ENCODE data around the gene CTCFL. TPM values are rescaled to one million over a fixed set of nuclear protein-coding genes. Genes with fewer than 3 reads are reported as not detected.

The CTCFL gene
- total RNA-seq, 1 donor: not detected

- no peak for DNase-seq (ENCODE audit: low read depth)
- H3K4me3 ChIP-seq (ENCODE audit: low read depth, low read length): no peak overlapping the region
- no peak for TF ChIP-seq CTCF (IDR thresholded peaks at IDR 0.05; ENCODE audit: insufficient read depth, low read depth, low read length)
Measured at GRCh38 chr20:57535297-57535696, 10.4 kb upstream of the CTCFL start.

- H3K4me3 ChIP-seq (ENCODE audit: low read depth, low read length): no peak overlapping the region
- no peak for DNase-seq (ENCODE audit: low read depth)
- no peak for TF ChIP-seq CTCF (IDR thresholded peaks at IDR 0.05; ENCODE audit: insufficient read depth, low read depth, low read length)
Measured at GRCh38 chr20:57532104-57532503, 7.2 kb upstream of the CTCFL start.

GRCh38 chr20:57530327-57530981, 5.5 kb upstream of the CTCFL start:
- H3K4me3 ChIP-seq (ENCODE audit: low read depth, low read length): no peak overlapping the region
- no peak for TF ChIP-seq CTCF (IDR thresholded peaks at IDR 0.05; ENCODE audit: insufficient read depth, low read depth, low read length)
- peak; percentile 16 for DNase-seq (ENCODE audit: low read depth)

- no peak overlapping the region for H3K4me3 ChIP-seq (ENCODE audit: low read depth, low read length)
- no peak for TF ChIP-seq CTCF (IDR thresholded peaks at IDR 0.05; ENCODE audit: insufficient read depth, low read depth, low read length)
- no peak for DNase-seq (ENCODE audit: low read depth)
Measured at GRCh38 chr20:57529810-57530209, 4.9 kb upstream of the CTCFL start.

- no peak for TF ChIP-seq CTCF (IDR thresholded peaks at IDR 0.05; ENCODE audit: insufficient read depth, low read depth, low read length)
- no peak for DNase-seq (ENCODE audit: low read depth)
- no peak overlapping the region for H3K4me3 ChIP-seq (ENCODE audit: low read depth, low read length)
Measured at GRCh38 chr20:57529160-57529585, 4.2 kb upstream of the CTCFL start.

GRCh38 chr20:57528148-57528547, 3.2 kb upstream of the CTCFL start:
- no peak for DNase-seq (ENCODE audit: low read depth)
- no peak for TF ChIP-seq CTCF (IDR thresholded peaks at IDR 0.05; ENCODE audit: insufficient read depth, low read depth, low read length)
- H3K4me3 ChIP-seq (ENCODE audit: low read depth, low read length): no peak overlapping the region

- no peak overlapping the region for H3K4me3 ChIP-seq (ENCODE audit: low read depth, low read length)
- no peak for DNase-seq (ENCODE audit: low read depth)
- no peak for TF ChIP-seq CTCF (IDR thresholded peaks at IDR 0.05; ENCODE audit: insufficient read depth, low read depth, low read length)
Measured at GRCh38 chr20:57527728-57528127, 2.8 kb upstream of the CTCFL start.
